HL-60/S4 treated with phorbol 12-myristate 13-acetate at 8.2 ng/mL for 4 days and 3 days (cell line): ENCODE data around the gene AP3S2.

Source experiments
- in situ Hi-C: fragments of 300-500 bp; cut with MboI; formaldehyde crosslinking; loops from 2 replicates; pipeline ENCODE4 v1.15.0; 2022; ENCODE audit warnings: low sequenced_read_pairs

Gene AP3S2

GRCh38 chr15:89904519-89904918 is 10.7 kb upstream of the AP3S2 start:
- in situ Hi-C loops: no loop called here

- in situ Hi-C loops: no loop called here
Measured at GRCh38 chr15:89903858-89904130, 10.0 kb upstream of the AP3S2 start.

- in situ Hi-C loops: no loop called here
Measured at GRCh38 chr15:89903015-89903857, 9.4 kb upstream of the AP3S2 start.

DNA sequence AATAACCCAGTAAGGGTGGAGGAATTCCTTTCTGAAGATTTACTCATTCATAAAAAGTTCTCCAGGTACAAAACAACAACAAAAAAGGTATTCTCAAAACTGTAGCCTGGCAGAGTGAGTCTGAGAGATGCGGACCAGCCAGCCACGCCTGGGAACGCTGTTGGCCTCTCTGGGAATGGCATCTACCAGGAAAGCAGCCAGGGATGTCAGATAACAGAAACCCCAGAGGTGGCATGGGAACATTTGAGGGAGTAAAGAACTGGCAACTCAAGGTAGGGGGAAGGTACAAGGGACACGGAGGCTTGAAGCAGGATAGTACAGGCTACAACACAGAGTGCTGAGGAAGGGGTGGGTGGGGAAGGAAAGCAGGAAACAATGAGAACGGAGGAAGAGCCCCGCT is 7.1 kb upstream of the AP3S2 start:
- in situ Hi-C loops: no loop called here

- in situ Hi-C loops: loop anchor here (25.0 kb wide), 1 partner anchor 187 kb away; no protein-coding TSS in a partner anchor
Measured at GRCh38 chr15:89899951-89900567, 6.3 kb upstream of the AP3S2 start.

DNA sequence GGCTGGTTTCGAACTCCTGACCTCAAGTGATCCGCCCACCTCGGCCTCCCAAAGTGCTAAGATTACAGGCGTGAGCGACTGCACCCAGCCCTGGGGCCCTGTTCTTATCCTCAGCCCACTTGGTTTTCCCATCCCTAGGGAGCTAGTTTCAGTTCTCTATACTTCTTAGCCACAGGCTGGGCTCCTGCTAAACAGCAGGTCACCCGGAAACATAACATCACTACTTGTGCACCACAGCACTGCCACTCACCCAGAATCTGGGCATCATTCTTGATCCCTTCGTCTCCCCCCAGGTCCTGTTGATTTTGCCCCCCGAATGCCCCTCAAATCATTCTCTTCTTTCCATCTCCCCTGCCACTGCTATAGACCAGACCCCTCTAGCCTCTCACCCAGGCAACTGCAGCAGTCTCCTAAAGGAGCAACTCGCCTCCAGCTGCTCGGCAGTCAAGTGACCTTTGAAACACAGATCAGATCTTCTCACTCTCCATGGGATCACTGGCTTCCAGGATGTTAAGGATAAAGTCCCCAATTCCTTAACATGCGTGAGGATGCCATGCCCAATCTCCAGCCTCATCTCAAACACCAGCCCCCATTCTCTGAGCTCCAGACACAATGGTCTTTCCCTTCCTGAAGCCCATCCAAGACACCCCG is 5.6 kb upstream of the AP3S2 start:
- in situ Hi-C loops: loop anchor here (25.0 kb wide), 1 partner anchor 188 kb away; no protein-coding TSS in a partner anchor

GRCh38 chr15:89898614-89899294 is 5.0 kb upstream of the AP3S2 start:
- in situ Hi-C loops: loop anchor here (25.0 kb wide), 1 partner anchor 189 kb away; no protein-coding TSS in a partner anchor

DNA sequence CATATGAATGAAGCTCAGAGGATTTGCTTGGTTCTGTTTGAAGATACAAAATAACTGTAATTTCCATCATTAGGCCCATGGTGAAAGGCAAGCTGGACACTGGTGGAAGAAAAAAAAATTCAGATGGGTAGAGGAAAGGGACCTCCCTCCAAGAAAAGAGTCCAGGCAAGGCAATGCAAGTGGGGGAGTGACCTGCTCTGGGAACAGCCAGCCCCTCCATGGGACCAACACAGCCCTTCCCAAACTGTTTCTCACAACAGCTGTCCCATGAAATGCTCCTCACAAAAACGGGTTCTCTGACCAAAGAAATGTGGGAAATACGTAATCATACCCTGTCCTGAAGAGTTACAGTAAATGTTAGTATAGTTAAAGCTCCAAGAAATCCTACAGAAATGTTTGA is 4.4 kb upstream of the AP3S2 start:
- in situ Hi-C loops: loop anchor here (25.0 kb wide), 1 partner anchor 189 kb away; no protein-coding TSS in a partner anchor

GRCh38 chr15:89893027-89893426 is 767 bp downstream of the AP3S2 start:
- in situ Hi-C loops: loop anchor here (25.0 kb wide), 1 partner anchor 194 kb away; no protein-coding TSS in a partner anchor

GRCh38 chr15:89888214-89888804 is 5.5 kb downstream of the AP3S2 start:
- in situ Hi-C loops: loop anchor here (25.0 kb wide), 1 partner anchor 199 kb away; no protein-coding TSS in a partner anchor

DNA sequence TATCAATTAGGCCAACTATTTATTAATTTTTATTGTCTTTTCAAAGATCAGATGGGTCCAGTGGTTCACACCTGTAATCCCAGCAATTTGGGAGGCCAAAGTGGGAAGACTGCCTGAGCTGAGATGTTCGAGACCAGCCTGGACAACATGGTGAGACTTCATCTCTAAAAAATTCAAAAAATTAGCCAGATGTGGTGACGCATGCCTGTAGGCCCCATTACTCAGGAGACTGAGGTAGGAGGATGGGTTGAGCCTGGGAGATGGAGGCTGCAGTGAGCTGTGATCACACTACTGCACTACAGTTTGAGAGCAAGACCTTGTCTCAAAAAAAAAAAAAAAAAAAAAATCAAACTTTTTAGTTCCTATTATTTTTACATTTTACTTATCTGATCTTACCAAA is 8.2 kb downstream of the AP3S2 start:
- in situ Hi-C loops: loop anchor here (25.0 kb wide), 1 partner anchor 202 kb away; no protein-coding TSS in a partner anchor

GRCh38 chr15:89885179-89885578 is 8.6 kb downstream of the AP3S2 start:
- in situ Hi-C loops: loop anchor here (25.0 kb wide), 1 partner anchor 202 kb away; no protein-coding TSS in a partner anchor

DNA sequence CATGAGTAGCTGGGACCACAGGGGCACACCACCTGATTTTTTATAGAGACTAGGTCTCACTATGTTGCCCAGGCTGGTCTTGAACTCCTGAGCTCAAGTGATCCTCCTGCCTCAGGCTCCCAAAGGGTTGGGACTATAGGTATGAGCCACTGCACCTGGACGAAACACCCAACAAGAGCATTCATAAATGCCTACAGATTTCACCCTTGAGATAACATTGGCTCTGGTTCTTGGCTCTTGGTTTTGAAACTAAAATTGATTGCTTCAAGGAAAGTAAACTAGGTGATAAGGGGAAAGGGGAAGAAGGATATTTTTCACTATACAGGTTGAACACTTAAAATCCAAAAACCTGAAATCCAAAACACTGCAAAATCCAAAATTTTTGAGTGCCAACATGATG is 10.3 kb downstream of the AP3S2 start:
- in situ Hi-C loops: loop anchor here (25.0 kb wide), 1 partner anchor 204 kb away; no protein-coding TSS in a partner anchor

- in situ Hi-C loops: loop anchor here (25.0 kb wide), 1 partner anchor 207 kb away; no protein-coding TSS in a partner anchor
Measured at GRCh38 chr15:89880727-89881126, 13.1 kb downstream of the AP3S2 start.

DNA sequence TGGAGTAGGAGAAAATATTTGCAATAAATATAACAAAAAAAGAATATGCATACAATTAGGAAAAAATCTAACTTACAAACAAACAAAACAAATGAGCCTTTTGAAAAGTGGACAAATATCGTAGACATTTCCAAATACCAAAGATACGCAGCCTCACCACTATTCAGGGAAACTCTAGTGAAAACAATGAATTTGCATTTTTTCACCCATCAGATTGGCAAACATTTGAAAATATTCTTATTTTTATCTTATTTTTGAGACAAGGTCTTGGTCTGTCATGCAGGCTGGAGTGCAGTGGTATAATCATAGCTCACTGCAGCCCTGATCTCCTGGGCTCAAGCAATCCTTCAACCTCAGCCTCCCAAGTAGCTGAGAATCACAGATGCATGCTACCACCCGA is 15.5 kb downstream of the AP3S2 start:
- in situ Hi-C loops: loop anchor here (10.0 to 25.0 kb wide), 2 partner anchors 124 to 209 kb away; partner anchors contain the start of gene MESP1

- in situ Hi-C loops: loop anchor here (10.0 to 25.0 kb wide), 2 partner anchors 122 to 210 kb away; partner anchors contain the start of gene MESP1
Measured at GRCh38 chr15:89877083-89877425, 16.7 kb downstream of the AP3S2 start.

DNA sequence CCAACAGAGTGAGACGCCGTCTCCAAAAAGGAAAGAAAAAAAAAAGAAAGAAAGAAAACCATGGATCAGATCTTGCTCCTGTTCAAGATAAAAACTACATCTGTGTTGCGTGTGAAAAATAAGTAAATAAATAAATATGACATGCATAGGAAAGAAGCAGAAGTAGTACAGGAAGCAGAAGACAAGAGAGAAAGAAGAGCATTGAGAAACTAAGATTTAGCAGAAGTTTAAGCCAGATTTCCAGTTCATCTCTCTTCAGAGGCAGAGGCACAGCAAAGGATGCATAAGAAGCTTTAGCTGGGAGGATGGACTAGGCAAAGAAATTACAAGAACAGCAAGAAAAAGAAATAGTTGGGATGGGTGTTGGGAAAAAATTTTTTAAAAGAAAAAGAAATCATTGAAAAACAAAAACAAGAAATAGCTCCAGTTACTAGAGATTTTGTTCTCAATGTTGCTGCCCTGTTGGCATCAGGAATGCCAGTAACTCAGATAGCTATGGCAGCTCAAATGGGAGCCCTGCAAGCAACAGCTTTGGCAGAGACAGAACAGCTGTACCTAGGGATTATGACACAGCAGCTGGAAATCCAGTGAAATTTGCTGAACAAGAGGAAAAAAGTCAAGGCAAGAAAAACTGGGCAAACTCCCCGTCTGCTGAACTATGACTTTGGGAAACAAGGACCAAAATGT is 17.3 kb downstream of the AP3S2 start:
- in situ Hi-C loops: loop anchor here (10.0 to 25.0 kb wide), 2 partner anchors 122 to 211 kb away; partner anchors contain the start of gene MESP1

GRCh38 chr15:89875741-89876140 is 18.1 kb downstream of the AP3S2 start:
- in situ Hi-C loops: loop anchor here (10.0 to 25.0 kb wide), 2 partner anchors 121 to 212 kb away; partner anchors contain the start of gene MESP1

GRCh38 chr15:89874926-89875564 is 18.7 kb downstream of the AP3S2 start:
- in situ Hi-C loops: loop anchor here (10.0 to 25.0 kb wide), 2 partner anchors 120 to 212 kb away; partner anchors contain the start of gene MESP1
